H1 (cell line): Measurements from ENCODE around the gene PKD1L1. TPM values are rescaled to one million over a fixed set of nuclear protein-coding genes. Genes with fewer than 3 reads are reported as not detected.
A peak's percentile ranks its signal among the peaks of the same experiment; 100 is the strongest.

Experiments
- CTCF ChIA-PET: fragments of 300-600 bp; sonication (Branson Sonifier 250); formaldehyde crosslinking; loops from one replicate; lab custom pipeline; 2021; ENCODE audit not compliant: partially characterized antibody; lab: Charles Lee
- POLR2A ChIA-PET: fragments of 300-600 bp; sonication (Branson Sonifier 250); formaldehyde crosslinking; loops from one replicate; lab custom pipeline; 2021; ENCODE audit warnings: inconsistent platforms; ENCODE audit not compliant: partially characterized antibody; lab: Charles Lee
- DNase-seq, 2 experiments: peaks; one replicate each; pipeline versions ENCODE4 v3.0.0 to v3.0.0-alpha.2; 2010 to 2022; ENCODE audit warnings: low spot score in 2 of 2, low read depth in 1 of 2, mixed read lengths in 1 of 2
- FAIRE-seq: peaks from 2 replicates; lab custom pipeline; 2011; peaks lifted over from hg19 to GRCh38; lab: Jason Lieb, UNC
- H2AFZ ChIP-seq: 2 replicates; pipeline ENCODE4 v1.8.1; 2012; ENCODE audit warnings: low read length, inconsistent platforms
- H2AK5ac ChIP-seq: 2 replicates; pipeline ENCODE4 v1.6.1; 2013; ENCODE audit warnings: low read depth, low read length
- H2BK120ac ChIP-seq: replicated peaks from 2 replicates; pipeline ENCODE3; 2013; ENCODE audit warnings: low read depth, low read length, inconsistent platforms
- H2BK12ac ChIP-seq: 2 replicates; pipeline ENCODE4 v1.6.1; 2013; ENCODE audit warnings: low read depth, low read length
- H2BK15ac ChIP-seq: 2 replicates; pipeline ENCODE4 v1.6.1; 2013; ENCODE audit warnings: low read length
- H2BK20ac ChIP-seq: 2 replicates; pipeline ENCODE4 v1.6.1; 2013; ENCODE audit warnings: low read length
- H2BK5ac ChIP-seq: 2 replicates; pipeline ENCODE4 v1.6.1; 2013; ENCODE audit warnings: low read depth, low read length
- H3K14ac ChIP-seq: 2 replicates; pipeline ENCODE4 v1.6.1; 2013; ENCODE audit warnings: inconsistent platforms; ENCODE audit not compliant: insufficient read length
- H3K18ac ChIP-seq: 2 replicates; pipeline ENCODE4 v1.6.1; 2013; ENCODE audit warnings: low read length; ENCODE audit errors: extremely low read depth
- H3K23ac ChIP-seq: 2 replicates; pipeline ENCODE4 v1.6.1; 2013; ENCODE audit warnings: inconsistent platforms; ENCODE audit not compliant: insufficient read length
- H3K23me2 ChIP-seq: 2 replicates; pipeline ENCODE4 v1.6.1; 2013; ENCODE audit warnings: low read depth, low read length
- H3K27ac ChIP-seq: 2 replicates; pipeline ENCODE4 v1.6.1; 2011; ENCODE audit warnings: low read depth, low read length, inconsistent platforms
- H3K27me3 ChIP-seq, 4 experiments: replicated peaks in 1 of 4; 1 replicate in 1 of 4; 2 replicates in 3 of 4; pipeline versions ENCODE4 v1.6.1 to v1.8.1; 2011 to 2013; ENCODE audit warnings: low read length in 3 of 4, mild to moderate bottlenecking in 3 of 4, inconsistent platforms in 2 of 4, mixed read lengths in 2 of 4, moderate library complexity in 1 of 4; ENCODE audit not compliant: control insufficient read depth in 3 of 4, insufficient read depth in 3 of 4; ENCODE audit errors: extremely low read depth in 1 of 4
- H3K36me3 ChIP-seq, 4 experiments: 2 replicates each; pipeline versions ENCODE4 v1.6.1 to v1.8.1; 2011 to 2013; ENCODE audit warnings: mild to moderate bottlenecking in 4 of 4, low read length in 3 of 4, moderate library complexity in 2 of 4, control low read depth in 1 of 4, inconsistent platforms in 1 of 4; ENCODE audit not compliant: insufficient read depth in 4 of 4, control insufficient read depth in 2 of 4
- H3K4ac ChIP-seq: replicated peaks from 2 replicates; pipeline ENCODE3; 2013; ENCODE audit warnings: low read length, low read depth, mixed read lengths, inconsistent platforms; ENCODE audit not compliant: insufficient read length
- H3K4me1 ChIP-seq, 4 experiments: replicated peaks in 1 of 4; 1 replicate in 1 of 4; 2 replicates in 3 of 4; pipeline versions ENCODE4 v1.6.1 to v1.8.1; 2011 to 2013; ENCODE audit warnings: low read length in 3 of 4, inconsistent platforms in 2 of 4, mixed read lengths in 1 of 4; ENCODE audit not compliant: insufficient read depth in 4 of 4, control insufficient read depth in 3 of 4
- H3K4me2 ChIP-seq, 2 experiments: 2 replicates each; pipeline versions ENCODE4 v1.6.1 to v1.8.1; 2011 to 2013; ENCODE audit warnings: low read depth in 2 of 2, low read length in 2 of 2, control low read depth in 1 of 2, inconsistent platforms in 1 of 2, mild to moderate bottlenecking in 1 of 2; ENCODE audit not compliant: insufficient read depth in 1 of 2
- H3K4me3 ChIP-seq, 4 experiments: fragments of 200-600, 300-600 bp in 1 of 4; sonication (generic), shearing (Covaris generic), sonication (Bioruptor Twin) in 1 of 4; 2 replicates each; pipeline versions ENCODE4 v1.5.1 to v1.8.1; 2011 to 2016; ENCODE audit warnings: low read length in 4 of 4, low read depth in 3 of 4, control low read depth in 2 of 4, inconsistent platforms in 2 of 4, mild to moderate bottlenecking in 2 of 4, mixed read lengths in 1 of 4, moderate library complexity in 1 of 4; ENCODE audit not compliant: insufficient read depth in 2 of 4; ENCODE audit errors: extremely low read depth in 1 of 4
- H3K56ac ChIP-seq: replicated peaks from 2 replicates; pipeline ENCODE3; 2013; ENCODE audit warnings: low read depth, mild to moderate bottlenecking, mixed read lengths, low read length, inconsistent platforms; ENCODE audit not compliant: insufficient read length
- H3K79me1 ChIP-seq: 2 replicates; pipeline ENCODE4 v1.6.1; 2013; ENCODE audit warnings: low read depth, low read length, control low read depth
- H3K79me2 ChIP-seq, 2 experiments: 2 replicates each; pipeline versions ENCODE4 v1.6.1 to v1.8.1; 2012 to 2013; ENCODE audit warnings: low read length in 2 of 2, mild to moderate bottlenecking in 2 of 2, inconsistent platforms in 1 of 2; ENCODE audit not compliant: insufficient read depth in 2 of 2, control insufficient read depth in 1 of 2
- H3K9ac ChIP-seq, 4 experiments: replicated peaks in 1 of 4; 1 replicate in 1 of 4; 2 replicates in 3 of 4; pipeline versions ENCODE4 v1.6.1 to v1.8.1; 2011 to 2013; ENCODE audit warnings: low read depth in 3 of 4, low read length in 3 of 4, control low read depth in 2 of 4, mild to moderate bottlenecking in 2 of 4, moderate library complexity in 2 of 4, inconsistent platforms in 1 of 4; ENCODE audit errors: extremely low read depth in 1 of 4
- H3K9me3 ChIP-seq, 2 experiments: 2 replicates each; pipeline versions ENCODE4 v1.6.1 to v1.8.1; 2012 to 2013; ENCODE audit warnings: mild to moderate bottlenecking in 2 of 2, moderate library complexity in 2 of 2, control low read depth in 1 of 2, inconsistent platforms in 1 of 2, low read depth in 1 of 2, low read length in 1 of 2, mixed read lengths in 1 of 2; ENCODE audit not compliant: insufficient read depth in 2 of 2
- H4K20me1 ChIP-seq, 2 experiments: replicated peaks in 1 of 2; 2 replicates each; pipeline versions ENCODE3 to v1.8.1; 2011 to 2013; ENCODE audit warnings: inconsistent platforms in 2 of 2, low read length in 2 of 2, mild to moderate bottlenecking in 1 of 2; ENCODE audit not compliant: insufficient read depth in 2 of 2, control insufficient read depth in 1 of 2
- H4K5ac ChIP-seq: 2 replicates; pipeline ENCODE4 v1.6.1; 2013; ENCODE audit warnings: low read length, low read depth, mixed read lengths, inconsistent platforms; ENCODE audit not compliant: insufficient read length
- H4K8ac ChIP-seq: 2 replicates; pipeline ENCODE4 v1.8.0; 2013; ENCODE audit warnings: mild to moderate bottlenecking, moderate library complexity, low read length, inconsistent platforms; ENCODE audit not compliant: insufficient read depth; ENCODE audit errors: extremely low read depth
- H4K91ac ChIP-seq: replicated peaks from 2 replicates; pipeline ENCODE3; 2013; ENCODE audit warnings: low read length, mixed read lengths, inconsistent platforms; ENCODE audit not compliant: insufficient read length
- BCL11A ChIP-seq, 2 experiments: IDR thresholded peaks; one replicate each; pipeline ENCODE4 v1.6.1; 2011; ENCODE audit warnings: low read depth in 2 of 2, low read length in 2 of 2, mild to moderate bottlenecking in 2 of 2
- CHD2 ChIP-seq: IDR thresholded peaks from 2 replicates; pipeline ENCODE4 v1.6.1; 2012; ENCODE audit warnings: low read length, improper control_type of control experiment
- HDAC6 ChIP-seq: IDR thresholded peaks from one replicate; pipeline ENCODE4 v1.7.1; 2012; ENCODE audit warnings: low read depth, mild to moderate bottlenecking, inconsistent platforms, low read length, moderate library complexity
- KDM4A ChIP-seq: IDR thresholded peaks from one replicate; pipeline ENCODE4 v1.7.1; 2012; ENCODE audit warnings: low read depth, mild to moderate bottlenecking, moderate library complexity, low read length, inconsistent platforms; ENCODE audit not compliant: severe bottlenecking
- MAFK ChIP-seq: IDR thresholded peaks from 2 replicates; pipeline ENCODE4 v1.6.1; 2012; ENCODE audit warnings: low read depth, mild to moderate bottlenecking, improper control_type of control experiment, low read length
- RBBP5 ChIP-seq: IDR thresholded peaks from 2 replicates; pipeline ENCODE4 v1.7.1; 2012; ENCODE audit warnings: low read depth, mild to moderate bottlenecking, inconsistent platforms, low read length, moderate library complexity, borderline replicate concordance
- RFX5 ChIP-seq: IDR thresholded peaks from 2 replicates; pipeline ENCODE4 v1.6.1; 2011; ENCODE audit warnings: low read depth, low read length, improper control_type of control experiment, borderline replicate concordance
- RXRA ChIP-seq: IDR thresholded peaks from 2 replicates; pipeline ENCODE4 v1.6.1; 2011; ENCODE audit warnings: low read depth, mild to moderate bottlenecking, low read length, moderate library complexity; ENCODE audit not compliant: insufficient read depth
- SIRT6 ChIP-seq: IDR thresholded peaks from one replicate; pipeline ENCODE4 v1.7.1; 2012; ENCODE audit warnings: low read length, inconsistent platforms
- SIX5 ChIP-seq: IDR thresholded peaks from 2 replicates; pipeline ENCODE4 v1.6.1; 2011; ENCODE audit warnings: mild to moderate bottlenecking, low read depth, low read length
- TEAD4 ChIP-seq: IDR thresholded peaks from 2 replicates; pipeline ENCODE4 v1.6.1; 2012; ENCODE audit warnings: low read depth, low read length, inconsistent platforms, mixed read lengths
- WGBS, 2 experiments: shearing (Covaris generic) in 1 of 2; methylation state at CpG; one replicate each; pipeline versions ENCODE4 v1.1.6 to v1.1.7; 2013 to 2015; ENCODE audit warnings: low lambda C conversion rate in 2 of 2, mixed read lengths in 2 of 2, inconsistent platforms in 1 of 2, low coverage in 1 of 2, missing lambda C conversion rate in 1 of 2; ENCODE audit not compliant: insufficient replicate concordance in 2 of 2, insufficient coverage in 1 of 2, insufficient read length in 1 of 2; ENCODE audit errors: extremely low coverage in 1 of 2, missing lambda C conversion rate in 1 of 2; 5-methylcytosine and 5-hydroxymethylcytosine counted together
- polyA plus RNA-seq, 7 experiments: library from polyadenylated mRNA; depleted of rRNA in 3 of 7; stranded (reverse) in 5 of 7; unstranded in 2 of 7; fragments of >200 nt in 5 of 7; fragments of 200-250 nt in 2 of 7; gene quantifications; 1 replicate in 5 of 7; 2 replicates in 1 of 7; 4 replicates in 1 of 7; pipeline versions ENCODE4 v1.2.1 to v1.2.3, GENCODE V29; 2011 to 2013; ENCODE audit warnings: missing spikeins in 2 of 7, mixed read lengths in 2 of 7
- total RNA-seq: library from RNA; stranded (reverse); fragmentation: NEBNext Ultra II Directional; extraction: Animal tissue kit (Norgen Biotek cat#: 25700); gene quantifications from 2 replicates; pipeline ENCODE4 v1.2.1, GENCODE V29; 2021

The PKD1L1 gene
- total and polyA plus RNA-seq, 2 of the 8 experiments (the other 6 are each of a cell fraction or from before 2014, with no cell fraction given): 0.22 to 0.35 TPM

DNA sequence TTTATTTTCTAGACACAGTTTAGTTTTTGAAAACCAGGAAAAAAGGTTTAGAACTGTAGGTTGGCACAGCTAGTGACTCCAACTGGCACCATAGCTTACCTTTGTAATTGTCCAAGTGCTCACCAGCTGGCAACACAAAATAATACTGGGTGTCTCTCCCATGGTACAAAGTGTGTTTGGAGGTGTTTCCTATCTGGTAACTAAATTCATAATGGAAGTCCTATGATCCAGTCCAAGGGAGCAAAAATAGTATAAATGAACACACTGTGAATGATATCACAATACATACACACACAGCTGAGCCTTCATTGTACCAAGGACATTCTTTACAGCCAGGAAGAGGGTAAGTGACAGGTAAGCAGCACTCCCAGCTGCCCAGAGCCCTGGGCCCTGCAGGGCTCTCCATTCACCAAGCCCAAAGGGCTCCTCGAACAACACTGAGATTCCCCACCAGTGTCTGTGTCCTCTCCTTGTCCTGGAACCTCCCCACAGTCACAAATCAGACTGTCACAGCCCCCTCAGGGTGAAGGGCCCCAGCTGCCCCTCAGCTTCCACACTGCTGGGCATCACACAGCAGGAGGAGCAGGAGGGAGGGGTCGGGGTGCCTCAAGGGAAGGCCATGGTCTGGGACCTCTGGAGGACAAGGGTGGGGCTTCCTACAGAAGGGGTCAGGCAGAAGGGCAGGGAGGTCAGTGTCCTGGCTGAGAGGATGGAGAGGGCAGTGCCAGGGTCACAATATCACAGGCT is 72.1 kb downstream of the PKD1L1 start:
- ChIA-PET POLR2A (no interaction called here), CTCF (no interaction called here)
- no peak overlapping the region for H2BK12ac ChIP-seq
- H3K9me3 ChIP-seq: no peaks in the 10 kb centered on the region
- no peak overlapping the region for H3K14ac ChIP-seq
- H3K27me3 ChIP-seq: no peaks in the 10 kb centered on the region
- H4K91ac ChIP-seq: no peak overlapping the region
- no peaks in the 10 kb centered on the region for H3K79me2 ChIP-seq
- no peak overlapping the region for H2BK20ac ChIP-seq
- no peak overlapping the region for H2AK5ac ChIP-seq
- no peak overlapping the region for H4K5ac ChIP-seq
- H3K79me1 ChIP-seq: no peaks in the 10 kb centered on the region
- no peak overlapping the region for H2AFZ ChIP-seq
- H3K4me1 ChIP-seq: no peaks in the 10 kb centered on the region; a peak in 2 of 7 replicates
- FAIRE-seq (no peak), DNase-seq (peak in 1 of 2 experiments; percentile 26)
- TF ChIP-seq KDM4A (no peak), CHD2 (no peak), HDAC6 (no peak), RFX5 (no peak), RXRA (no peak), TEAD4 (no peak), MAFK (no peak), SIX5 (no peak), RBBP5 (no peak), SIRT6 (no peak), BCL11A (IDR thresholded peaks at IDR 0.05; ENCODE audit: low read depth in 2 of 2, low read length in 2 of 2) (no peak)
- H3K27ac ChIP-seq: no peak overlapping the region
- H3K4ac ChIP-seq: no peak overlapping the region
- H3K36me3 ChIP-seq: no peaks in the 10 kb centered on the region
- 0 out of 2 replicates have a peak overlapping the region, but pooled peaks have one; percentile 45 for H4K8ac ChIP-seq
- H3K4me3 ChIP-seq: no peak overlapping the region
- no peaks in the 10 kb centered on the region for H3K23me2 ChIP-seq
- no peak overlapping the region for H3K18ac ChIP-seq
- no peak overlapping the region for H3K56ac ChIP-seq
- no peak overlapping the region for H2BK15ac ChIP-seq
- H3K23ac ChIP-seq: no peak overlapping the region
- H4K20me1 ChIP-seq: no peaks in the 10 kb centered on the region
- no peak overlapping the region for H3K4me2 ChIP-seq
- 58% methylated on average over 2 of the region's 2 CpGs; no CpG with 5 or more reads in 1 of the 2 experiments for WGBS, 2 experiments
- H2BK120ac ChIP-seq: no peak overlapping the region
- no peak overlapping the region for H3K9ac ChIP-seq
- H2BK5ac ChIP-seq: no peak overlapping the region
